GM12892 (cell line): ENCODE data around the gene RAB36.

Experiments
- POLR2A ChIP-seq: IDR thresholded peaks from 2 replicates; pipeline ENCODE4 v1.6.1; 2011; ENCODE audit warnings: low read depth, low read length, control low read depth
- POLR2AphosphoS5 ChIP-seq: IDR thresholded peaks from 2 replicates; pipeline ENCODE4 v1.6.1; 2011; ENCODE audit warnings: low read depth, low read length, control low read depth
- TAF1 ChIP-seq: IDR thresholded peaks from 2 replicates; pipeline ENCODE4 v1.6.1; 2011; ENCODE audit warnings: low read depth, mild to moderate bottlenecking, control low read depth, low read length, borderline replicate concordance

- TF ChIP-seq POLR2AphosphoS5 (no peak), POLR2A (no peak), TAF1 (no peak)
Measured at GRCh38 chr22:23149743-23150238, 4.5 kb downstream of the RAB36 start.
